22Rv1 (cell line): Measurements from ENCODE around the gene RABGAP1L.

Source experiments
- CTCF ChIP-seq: fragments of 450-650 bp; IDR thresholded peaks from 2 replicates; pipeline ENCODE4 v1.5.1; 2017; ENCODE audit warnings: mild to moderate bottlenecking
- ZFX ChIP-seq: fragments of 450-650 bp; IDR thresholded peaks from 2 replicates; pipeline ENCODE4 v1.6.1; 2017; ENCODE audit warnings: antibody characterized with exemption, borderline replicate concordance

GRCh38 chr1:174401075-174401474 is 241.8 kb downstream of the RABGAP1L start:
- TF ChIP-seq CTCF (no peak), ZFX (no peak)
